ENCODE data around the gene GSTA3.
"Not testable (repeated sequence)": the region's sequence is repeated elsewhere in the genome, so short reads cannot be mapped to it uniquely, and the experiment has no call there.

GSTA3 gene

DNA sequence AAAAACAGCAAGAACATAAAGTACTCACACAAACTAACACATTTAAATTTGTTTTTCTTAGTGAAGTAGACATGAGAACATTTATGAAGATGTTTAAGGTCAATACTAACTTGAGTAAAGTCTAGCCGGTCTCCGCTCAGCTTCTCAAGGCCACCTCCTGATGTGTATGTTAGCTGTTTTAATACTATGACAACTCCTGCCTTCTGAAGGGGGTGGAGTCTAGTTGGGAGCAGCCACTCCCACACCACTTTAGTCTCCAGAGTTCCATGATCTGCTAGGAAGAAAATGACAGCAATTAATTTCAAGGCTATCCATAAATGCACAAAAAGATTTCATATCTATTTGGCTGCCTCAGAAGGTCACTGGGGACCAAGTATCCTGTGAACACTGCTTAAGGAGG lies at the start of gene GSTA3:
TSS of gene GSTA3 (minus strand) at position 168 of the 400 bp plus-strand sequence. CDS start 3,864 bp downstream, outside the sequence.
- POLR2A ChIA-PET: no interaction called here

GRCh38 chr6:52958546-52959255 lies 49.2 kb upstream of the GSTA3 start:
- CTCF ChIA-PET: no interaction called here

More for the DNA sequence above, at the start of gene GSTA3:
- TF ChIP-seq, protein P1, sequence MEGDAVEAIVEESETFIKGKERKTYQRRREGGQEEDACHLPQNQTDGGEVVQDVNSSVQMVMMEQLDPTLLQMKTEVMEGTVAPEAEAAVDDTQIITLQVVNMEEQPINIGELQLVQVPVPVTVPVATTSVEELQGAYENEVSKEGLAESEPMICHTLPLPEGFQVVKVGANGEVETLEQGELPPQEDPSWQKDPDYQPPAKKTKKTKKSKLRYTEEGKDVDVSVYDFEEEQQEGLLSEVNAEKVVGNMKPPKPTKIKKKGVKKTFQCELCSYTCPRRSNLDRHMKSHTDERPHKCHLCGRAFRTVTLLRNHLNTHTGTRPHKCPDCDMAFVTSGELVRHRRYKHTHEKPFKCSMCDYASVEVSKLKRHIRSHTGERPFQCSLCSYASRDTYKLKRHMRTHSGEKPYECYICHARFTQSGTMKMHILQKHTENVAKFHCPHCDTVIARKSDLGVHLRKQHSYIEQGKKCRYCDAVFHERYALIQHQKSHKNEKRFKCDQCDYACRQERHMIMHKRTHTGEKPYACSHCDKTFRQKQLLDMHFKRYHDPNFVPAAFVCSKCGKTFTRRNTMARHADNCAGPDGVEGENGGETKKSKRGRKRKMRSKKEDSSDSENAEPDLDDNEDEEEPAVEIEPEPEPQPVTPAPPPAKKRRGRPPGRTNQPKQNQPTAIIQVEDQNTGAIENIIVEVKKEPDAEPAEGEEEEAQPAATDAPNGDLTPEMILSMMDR (IDR thresholded peaks at IDR 0.05; ENCODE audit: control extremely low read depth, extremely low read depth, low read depth, missing control alignments): no peak
- DNase-seq (ENCODE audit: extremely low spot score): no peak
- CTCF ChIA-PET: interaction anchor here (1.5 kb wide), 2 partner anchors 16 to 21 kb away, joined by 3 to 5 read pairs; no protein-coding TSS in a partner anchor

GRCh38 chr6:52955871-52956270 lies 46.4 kb upstream of the GSTA3 start:
- POLR2A ChIA-PET: no interaction called here
- CTCF ChIA-PET: no interaction called here
- no peak for DNase-seq (ENCODE audit: extremely low spot score)
- TF ChIP-seq, protein P1 (IDR thresholded peaks at IDR 0.05; ENCODE audit: control extremely low read depth, extremely low read depth, low read depth, missing control alignments): no peak

More at GRCh38 chr6:52958546-52959255, 49.2 kb upstream of the GSTA3 start:
- DNase-seq (ENCODE audit: extremely low spot score): no peak
- TF ChIP-seq, protein P1 (IDR thresholded peaks at IDR 0.05; ENCODE audit: control extremely low read depth, extremely low read depth, low read depth, missing control alignments): no peak
- POLR2A ChIA-PET: no interaction called here

DNA sequence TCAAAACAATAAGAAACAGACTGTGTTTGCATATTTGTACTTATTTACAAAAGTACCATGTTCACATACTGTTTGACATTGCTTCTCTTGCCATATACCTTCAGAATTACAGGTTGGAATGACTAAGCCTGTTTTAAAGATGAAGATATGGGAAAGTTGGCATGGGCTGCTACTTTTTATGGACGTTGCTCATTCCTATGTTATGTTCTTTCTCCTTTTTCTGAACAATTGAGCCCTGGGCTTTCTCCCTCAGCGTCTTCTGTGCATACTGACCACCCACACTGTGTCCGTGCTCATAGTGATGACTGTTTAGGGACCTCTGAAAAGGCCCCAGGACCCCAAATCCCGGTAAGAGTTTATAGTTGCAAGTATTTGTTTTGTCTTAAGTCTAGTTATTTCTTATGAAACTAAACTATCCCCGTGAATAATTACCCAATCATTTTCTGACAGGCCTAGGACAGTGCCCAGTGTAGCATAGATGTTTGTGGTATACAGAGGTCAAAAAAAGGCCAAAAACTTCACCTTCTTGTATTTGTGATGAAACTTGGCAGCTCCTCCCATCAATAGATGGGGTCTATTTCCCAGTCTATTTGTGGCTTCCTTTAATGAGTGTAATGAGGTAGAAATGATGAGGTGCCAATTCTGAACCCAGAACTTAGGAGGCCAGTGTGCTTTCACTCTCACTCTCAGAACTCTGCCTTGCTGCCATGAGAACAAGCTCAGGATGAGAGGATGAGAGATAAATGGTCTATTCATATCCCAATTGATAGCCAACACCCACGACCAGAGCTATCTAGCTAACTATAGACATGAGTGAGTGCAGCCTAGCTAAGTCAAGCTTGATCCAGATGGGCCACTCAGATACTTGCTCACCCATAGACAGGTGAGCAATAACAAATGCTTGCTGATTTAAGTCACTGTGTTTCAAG lies 44.7 kb upstream of the GSTA3 start:
- CTCF ChIA-PET: interaction anchor here (1.2 to 1.4 kb wide), 2 partner anchors 12 to 36 kb away, joined by 3 to 4 read pairs; no protein-coding TSS in a partner anchor

GRCh38 chr6:52946306-52946705 lies 36.8 kb upstream of the GSTA3 start:
- CTCF ChIA-PET: interaction anchor here (0.6 to 1.4 kb wide), 4 partner anchors 17 to 114 kb away, joined by 3 read pairs; no protein-coding TSS in a partner anchor
- TF ChIP-seq, protein P1 (IDR thresholded peaks at IDR 0.05; ENCODE audit: control extremely low read depth, extremely low read depth, low read depth, missing control alignments): no peak
- no peak for DNase-seq (ENCODE audit: extremely low spot score)
- POLR2A ChIA-PET: no interaction called here

More for the DNA sequence above, 44.7 kb upstream of the GSTA3 start:
- DNase-seq (ENCODE audit: extremely low spot score): no peak
- TF ChIP-seq, protein P1 (IDR thresholded peaks at IDR 0.05; ENCODE audit: control extremely low read depth, extremely low read depth, low read depth, missing control alignments): no peak
- POLR2A ChIA-PET: no interaction called here

- POLR2A ChIA-PET; CTCF ChIA-PET; DNase-seq (ENCODE audit: extremely low spot score): not testable (repeated sequence)
Observed at GRCh38 chr6:52942821-52943220, 33.3 kb upstream of the GSTA3 start.

All from GM10248 (cell line).